HepG2 (cell line): ENCODE results near the gene CCDC142. TPM values are rescaled to one million over a fixed set of nuclear protein-coding genes. Genes with fewer than 3 reads are reported as not detected.

ENCODE experiments used
- ATAC-seq: fragments of 200-7000 bp; cut with Tn5 transposase; 3 replicates; pipeline ENCODE4 v1.9.1; 2020; ENCODE audit warnings: mild to moderate bottlenecking, moderate library complexity
- BruUV-seq: library from RNA; stranded (reverse); fragments of 400-500 nt; replicated peaks from 2 replicates; lab custom pipeline; 2021; lab: Mats Ljungman, UMichigan
- CTCF ChIA-PET: fragments of 300-600 bp; formaldehyde crosslinking; extraction: SDS; loops from one replicate; lab custom pipeline; 2021; ENCODE audit warnings: low total read pairs, inconsistent platforms, low intra/inter-chr PET ratio; lab: Yijun Ruan, JAX
- POLR2A ChIA-PET: fragments of 350-600 bp; sonication (Branson Sonifier 250); formaldehyde crosslinking; loops from one replicate; lab custom pipeline; 2020; ENCODE audit warnings: antibody characterized with exemption, inconsistent platforms; lab: Yijun Ruan, JAX
- DNase-seq: peaks from one replicate; pipeline ENCODE4 v3.0.0-alpha.2; 2015; ENCODE audit warnings: low spot score
- FAIRE-seq: peaks from 3 replicates; lab custom pipeline; 2011; peaks lifted over from hg19 to GRCh38; lab: Jason Lieb, UNC
- H2AFZ ChIP-seq: one replicate; pipeline ENCODE4 v1.6.1; 2011; ENCODE audit warnings: low read length, inconsistent platforms
- H3K27ac ChIP-seq: fragments of 300-600 bp; 3 replicates; pipeline ENCODE4 v1.8.0; 2011; ENCODE audit warnings: mixed run types, mild to moderate bottlenecking, mixed read lengths, low read length, inconsistent platforms; ENCODE audit not compliant: insufficient read depth; ENCODE audit errors: extremely low read length
- H3K27me3 ChIP-seq, 2 experiments: fragments of 200-600 bp in 1 of 2; 2 replicates in 1 of 2; 3 replicates in 1 of 2; pipeline versions ENCODE4 v1.6.0 to v1.8.0; 2011; ENCODE audit warnings: low read length in 2 of 2, mild to moderate bottlenecking in 2 of 2, moderate library complexity in 2 of 2, inconsistent platforms in 1 of 2; ENCODE audit not compliant: insufficient read depth in 2 of 2, control insufficient read depth in 1 of 2
- H3K36me3 ChIP-seq, 2 experiments: fragments of 200-600 bp in 1 of 2; replicated peaks in 1 of 2; 2 replicates in 1 of 2; 3 replicates in 1 of 2; pipeline versions ENCODE4 v1.5.1 to v1.8.0; 2011; ENCODE audit warnings: low read length in 2 of 2, inconsistent platforms in 1 of 2; ENCODE audit not compliant: insufficient read depth in 2 of 2, control insufficient read depth in 1 of 2
- H3K4me1 ChIP-seq: 2 replicates; pipeline ENCODE4 v1.5.1; 2012; ENCODE audit warnings: low read length, inconsistent platforms; ENCODE audit not compliant: insufficient read depth
- H3K4me2 ChIP-seq: 2 replicates; pipeline ENCODE4 v1.6.0; 2011; ENCODE audit warnings: low read depth, low read length, inconsistent platforms
- H3K4me3 ChIP-seq, 3 experiments: fragments of 200-600 bp in 1 of 3; sonication (generic), shearing (Covaris generic) in 1 of 3; replicated peaks in 1 of 3; 2 replicates each; pipeline ENCODE4 v1.5.1; 2011 to 2016; ENCODE audit warnings: low read length in 3 of 3, inconsistent platforms in 2 of 3, low read depth in 2 of 3, mild to moderate bottlenecking in 2 of 3, control low read depth in 1 of 3, mixed read lengths in 1 of 3; ENCODE audit not compliant: insufficient read depth in 1 of 3
- H3K79me2 ChIP-seq: one replicate; pipeline ENCODE4 v1.6.1; 2011; ENCODE audit warnings: low read length, inconsistent platforms; ENCODE audit not compliant: insufficient read depth
- H3K9ac ChIP-seq: 2 replicates; pipeline ENCODE4 v1.6.0; 2011; ENCODE audit warnings: mild to moderate bottlenecking, low read depth, low read length, inconsistent platforms; ENCODE audit not compliant: insufficient read depth
- H3K9me3 ChIP-seq: 2 replicates; pipeline ENCODE4 v1.5.1; 2012; ENCODE audit warnings: mild to moderate bottlenecking, low read length
- H4K20me1 ChIP-seq: 2 replicates; pipeline ENCODE4 v1.6.0; 2011; ENCODE audit warnings: inconsistent platforms, mild to moderate bottlenecking, low read length, moderate library complexity; ENCODE audit not compliant: insufficient read depth
- FOXA3 ChIP-seq: IDR thresholded peaks from 2 replicates; pipeline ENCODE4 v1.6.1; 2016; ENCODE audit warnings: missing genetic modification reagents, missing compliant biosample characterization
- GABPB1 ChIP-seq: IDR thresholded peaks from 2 replicates; pipeline ENCODE4 v1.6.1; 2016; ENCODE audit warnings: mild to moderate bottlenecking, missing genetic modification reagents, moderate library complexity, missing compliant biosample characterization
- KLF15 ChIP-seq: sonication (generic); formaldehyde crosslinking; IDR thresholded peaks from 2 replicates; pipeline ENCODE4 v1.8.1; 2023; ENCODE audit warnings: borderline replicate concordance, mild to moderate bottlenecking, inconsistent platforms, missing genetic modification reagents, mixed read lengths
- PHB2 ChIP-seq: fragments of 450-650 bp; IDR thresholded peaks from 2 replicates; pipeline ENCODE4 v1.6.1; 2018; ENCODE audit not compliant: partially characterized antibody
- POLR2AphosphoS2 ChIP-seq: IDR thresholded peaks from 2 replicates; pipeline ENCODE4 v1.6.1; 2011; ENCODE audit warnings: low read depth, low read length, improper control_type of control experiment
- SNAI1 ChIP-seq: sonication (generic); formaldehyde crosslinking; IDR thresholded peaks from 2 replicates; pipeline ENCODE4 v1.5.0; 2020; ENCODE audit warnings: mild to moderate bottlenecking, missing genetic modification reagents, borderline replicate concordance
- STAG1 ChIP-seq: sonication (generic); formaldehyde crosslinking; IDR thresholded peaks from 2 replicates; pipeline ENCODE4 v1.4.0; 2020; ENCODE audit warnings: missing genetic modification reagents
- TGIF2 ChIP-seq: IDR thresholded peaks from 2 replicates; pipeline ENCODE4 v1.6.1; 2016; ENCODE audit warnings: control low read depth, missing compliant biosample characterization
- ZNF17 ChIP-seq: sonication (generic); formaldehyde crosslinking; IDR thresholded peaks from 2 replicates; pipeline ENCODE4 v1.5.0; 2020; ENCODE audit warnings: mild to moderate bottlenecking, missing genetic modification reagents
- ZNF180 ChIP-seq: sonication (generic); formaldehyde crosslinking; IDR thresholded peaks from 2 replicates; pipeline ENCODE4 v1.4.0; 2020; ENCODE audit warnings: low read depth, missing genetic modification reagents, borderline replicate concordance
- ZNF460 ChIP-seq: sonication (generic); formaldehyde crosslinking; IDR thresholded peaks from 2 replicates; pipeline ENCODE4 v1.5.1; 2020; ENCODE audit warnings: missing genetic modification reagents, mild to moderate bottlenecking, borderline replicate concordance
- ZNF530 ChIP-seq: sonication (generic); formaldehyde crosslinking; IDR thresholded peaks from 2 replicates; pipeline ENCODE4 v1.5.0; 2020; ENCODE audit warnings: low read depth, mild to moderate bottlenecking, missing genetic modification reagents
- ZNF615 ChIP-seq: sonication (generic); formaldehyde crosslinking; IDR thresholded peaks from 2 replicates; pipeline ENCODE4 v1.5.0; 2020; ENCODE audit warnings: mild to moderate bottlenecking, missing genetic modification reagents, borderline replicate concordance
- ZNF83 ChIP-seq: sonication (generic); formaldehyde crosslinking; IDR thresholded peaks from 2 replicates; pipeline ENCODE4 v1.4.0; 2020; ENCODE audit warnings: missing genetic modification reagents, mild to moderate bottlenecking, borderline replicate concordance
- WGBS: methylation state at CpG from one replicate; pipeline ENCODE4 v1.1.6; 2017; ENCODE audit warnings: low lambda C conversion rate; 5-methylcytosine and 5-hydroxymethylcytosine counted together
- in situ Hi-C: cut with HindIII; loops from 2 replicates; pipeline ENCODE4 v1.10.0; 2017; ENCODE audit warnings: low pct_unique_long_range_greater_than_20kb; ENCODE audit not compliant: extremely low pct_ligation_motif_present
- intact Hi-C: fragments of 100-400 bp; cut with micrococcal nuclease; formaldehyde crosslinking; loops from one replicate; pipeline ENCODE4 v1.10.0; 2022; ENCODE audit not compliant: unreplicated experiment
- polyA plus RNA-seq, 8 experiments: library from polyadenylated mRNA; depleted of rRNA in 3 of 8; stranded (reverse) in 7 of 8; unstranded in 1 of 8; fragments of >200 nt; fragmentation: Illumina TruSeq in 4 of 8; extraction: Trizol in 4 of 8; gene quantifications; 2 replicates each; pipeline versions ENCODE4 v1.2.1 to v1.2.3, GENCODE V29; 2011 to 2016; ENCODE audit warnings: low read depth in 4 of 8, missing spikeins in 1 of 8, mixed read lengths in 1 of 8; ENCODE audit not compliant: insufficient read depth in 1 of 8
- total RNA-seq, 5 experiments: library from RNA; depleted of rRNA; stranded (reverse); fragments of >200 nt; fragmentation: Illumina TruSeq; extraction: Trizol; gene quantifications; 2 replicates each; pipeline ENCODE4 v1.2.3, GENCODE V29; 2016; ENCODE audit warnings: low read depth in 1 of 5

The CCDC142 gene
- total and polyA plus RNA-seq, 2 of the 13 experiments (the other 11 are each of a cell fraction or from before 2014, with no cell fraction given): 14.7 to 30.4 TPM

DNA sequence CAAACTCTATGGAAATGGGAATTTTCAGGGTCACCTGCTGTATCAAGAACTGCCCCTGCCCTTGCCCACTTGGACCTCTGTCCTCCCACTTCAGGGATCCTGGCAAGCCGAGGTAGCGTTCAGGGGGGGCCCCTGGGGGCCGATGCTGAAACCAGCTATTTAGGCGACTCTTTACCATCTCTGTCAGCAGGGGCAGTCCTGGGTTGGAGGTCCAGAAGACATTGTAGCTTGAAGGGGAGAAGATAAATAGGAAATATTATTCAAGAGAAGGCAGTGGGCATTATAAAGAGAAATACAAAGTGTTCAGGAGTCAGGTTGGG, 20.1 kb downstream of the CCDC142 start:
- Histone ChIP-seq H3K9me3 (no peaks in the 10 kb centered on the region), H3K79me2 (peaks cover 36% of the 10 kb centered on the region), H3K36me3 (peaks cover 1 to 24% of the 10 kb centered on the region in 2 experiments), H2AFZ (no peak overlapping the region), H4K20me1 (peaks cover 4% of the 10 kb centered on the region; the same call in 1 of the 2 replicates), H3K27ac (peak overlapping the region; percentile 1), H3K4me3 (no peak overlapping the region), H3K27me3 (no peaks in the 10 kb centered on the region; a peak in 1 of 5 replicates), H3K9ac (no peak overlapping the region), H3K4me1 (peaks cover 39% of the 10 kb centered on the region), H3K4me2 (no peak overlapping the region)
- POLR2A ChIA-PET: no interaction called here
- 97% methylated on average over 4 of the region's 4 CpGs for WGBS
- in situ Hi-C loops (no loop called here), intact Hi-C loops (no loop called here)
- no TSS peak for BruUV-seq
- TF ChIP-seq FOXA3 (CRISPR knock-in tag) (no peak), KLF15 (CRISPR knock-in tag) (no peak), POLR2AphosphoS2 (no peak), STAG1 (no peak), GABPB1 (no peak), TGIF2 (CRISPR knock-in tag) (no peak), ZNF180 (CRISPR knock-in tag) (no peak), ZNF615 (CRISPR knock-in tag) (no peak), ZNF83 (CRISPR knock-in tag) (no peak), ZNF17 (CRISPR knock-in tag) (no peak), SNAI1 (no peak), ZNF530 (CRISPR knock-in tag) (no peak), PHB2 (no peak), ZNF460 (no peak)
- DNase-seq (no peak), ATAC-seq (no peak), FAIRE-seq (no peak)
- CTCF ChIA-PET: no interaction called here
